ENCODE results near the gene NOP16.
"Not testable (repeated sequence)": the region's sequence is repeated elsewhere in the genome, so short reads cannot be mapped to it uniquely, and the experiment has no call there.

NOP16 gene

GRCh38 chr5:176409765-176410164 lies 21.4 kb upstream of the NOP16 start:
- Histone ChIP-seq H3K4me3 (ENCODE audit: low read depth, low read length) (no peak overlapping the region), H2AFZ (ENCODE audit: low read length, unreplicated experiment) (no peak overlapping the region), H3K27ac (ENCODE audit: low read depth, low read length) (no peak overlapping the region), H3K27me3 (ENCODE audit: insufficient read depth, low read length) (no peaks in the 10 kb centered on the region), H3K79me2 (ENCODE audit: control insufficient read depth, insufficient read depth, low read length, unreplicated experiment) (peaks cover 11% of the 10 kb centered on the region), H3K36me3 (ENCODE audit: insufficient read depth, low read length) (peaks cover 7% of the 10 kb centered on the region; the same call in 1 of the 2 replicates), H3K4me1 (ENCODE audit: control insufficient read depth, insufficient read depth, low read length, unreplicated experiment) (peaks cover 30% of the 10 kb centered on the region)

GRCh38 chr5:176408590-176408989 lies 20.2 kb upstream of the NOP16 start:
- H3K4me1 ChIP-seq (ENCODE audit: control insufficient read depth, insufficient read depth, low read length, unreplicated experiment) = peaks cover 20% of the 10 kb centered on the region
- H3K79me2 ChIP-seq (ENCODE audit: control insufficient read depth, insufficient read depth, low read length, unreplicated experiment) = peaks cover 8% of the 10 kb centered on the region
- peaks cover 7% of the 10 kb centered on the region; the same call in 1 of the 2 replicates for H3K36me3 ChIP-seq (ENCODE audit: insufficient read depth, low read length)
- H3K4me3 ChIP-seq (ENCODE audit: low read depth, low read length) = no peak overlapping the region
- H3K27ac ChIP-seq (ENCODE audit: low read depth, low read length) = no peak overlapping the region
- H2AFZ ChIP-seq (ENCODE audit: low read length, unreplicated experiment) = no peak overlapping the region
- H3K27me3 ChIP-seq (ENCODE audit: insufficient read depth, low read length) = no peaks in the 10 kb centered on the region

GRCh38 chr5:176408252-176408573 lies 19.8 kb upstream of the NOP16 start:
- H3K27ac ChIP-seq (ENCODE audit: low read depth, low read length); H3K79me2 ChIP-seq (ENCODE audit: control insufficient read depth, insufficient read depth, low read length, unreplicated experiment); H2AFZ ChIP-seq (ENCODE audit: low read length, unreplicated experiment); H3K4me3 ChIP-seq (ENCODE audit: low read depth, low read length); H3K36me3 ChIP-seq (ENCODE audit: insufficient read depth, low read length); H3K27me3 ChIP-seq (ENCODE audit: insufficient read depth, low read length): not testable (repeated sequence)
- H3K4me1 ChIP-seq (ENCODE audit: control insufficient read depth, insufficient read depth, low read length, unreplicated experiment) = peaks cover 18% of the 10 kb centered on the region

- Histone ChIP-seq H3K79me2 (ENCODE audit: control insufficient read depth, insufficient read depth, low read length, unreplicated experiment) (peaks cover 2% of the 10 kb centered on the region), H3K4me3 (ENCODE audit: low read depth, low read length) (no peak overlapping the region), H3K27ac (ENCODE audit: low read depth, low read length) (no peak overlapping the region), H3K27me3 (ENCODE audit: insufficient read depth, low read length) (no peaks in the 10 kb centered on the region), H2AFZ (ENCODE audit: low read length, unreplicated experiment) (no peak overlapping the region), H3K36me3 (ENCODE audit: insufficient read depth, low read length) (peaks cover 7% of the 10 kb centered on the region; the same call in 1 of the 2 replicates), H3K4me1 (ENCODE audit: control insufficient read depth, insufficient read depth, low read length, unreplicated experiment) (peaks cover 17% of the 10 kb centered on the region)
Observed at GRCh38 chr5:176407456-176408251, 19.3 kb upstream of the NOP16 start.

- Histone ChIP-seq H3K79me2 (ENCODE audit: control insufficient read depth, insufficient read depth, low read length, unreplicated experiment) (no peaks in the 10 kb centered on the region), H3K36me3 (ENCODE audit: insufficient read depth, low read length) (peaks cover 7% of the 10 kb centered on the region; the same call in 1 of the 2 replicates), H2AFZ (ENCODE audit: low read length, unreplicated experiment) (no peak overlapping the region), H3K4me3 (ENCODE audit: low read depth, low read length) (no peak overlapping the region), H3K27me3 (ENCODE audit: insufficient read depth, low read length) (no peaks in the 10 kb centered on the region), H3K27ac (ENCODE audit: low read depth, low read length) (no peak overlapping the region), H3K4me1 (ENCODE audit: control insufficient read depth, insufficient read depth, low read length, unreplicated experiment) (peaks cover 8% of the 10 kb centered on the region)
Observed at GRCh38 chr5:176406436-176407052, 18.1 kb upstream of the NOP16 start.

GRCh38 chr5:176405656-176406435 lies 17.4 kb upstream of the NOP16 start:
- no peak overlapping the region for H3K27ac ChIP-seq (ENCODE audit: low read depth, low read length)
- H3K79me2 ChIP-seq (ENCODE audit: control insufficient read depth, insufficient read depth, low read length, unreplicated experiment) = no peaks in the 10 kb centered on the region
- no peak overlapping the region for H3K4me3 ChIP-seq (ENCODE audit: low read depth, low read length)
- H2AFZ ChIP-seq (ENCODE audit: low read length, unreplicated experiment) = no peak overlapping the region
- no peaks in the 10 kb centered on the region for H3K27me3 ChIP-seq (ENCODE audit: insufficient read depth, low read length)
- peaks cover 7% of the 10 kb centered on the region; the same call in 1 of the 2 replicates for H3K36me3 ChIP-seq (ENCODE audit: insufficient read depth, low read length)
- peaks cover 1% of the 10 kb centered on the region for H3K4me1 ChIP-seq (ENCODE audit: control insufficient read depth, insufficient read depth, low read length, unreplicated experiment)

GRCh38 chr5:176401281-176402205 lies 13.1 kb upstream of the NOP16 start:
- H3K36me3 ChIP-seq (ENCODE audit: insufficient read depth, low read length) = no peaks in the 10 kb centered on the region
- no peak overlapping the region for H3K4me3 ChIP-seq (ENCODE audit: low read depth, low read length)
- H3K27me3 ChIP-seq (ENCODE audit: insufficient read depth, low read length) = no peaks in the 10 kb centered on the region
- H2AFZ ChIP-seq (ENCODE audit: low read length, unreplicated experiment) = no peak overlapping the region
- no peak overlapping the region for H3K27ac ChIP-seq (ENCODE audit: low read depth, low read length)
- no peaks in the 10 kb centered on the region for H3K4me1 ChIP-seq (ENCODE audit: control insufficient read depth, insufficient read depth, low read length, unreplicated experiment)
- no peaks in the 10 kb centered on the region for H3K79me2 ChIP-seq (ENCODE audit: control insufficient read depth, insufficient read depth, low read length, unreplicated experiment)

GRCh38 chr5:176400382-176401156 lies 12.2 kb upstream of the NOP16 start:
- Histone ChIP-seq H2AFZ (ENCODE audit: low read length, unreplicated experiment) (no peak overlapping the region), H3K4me1 (ENCODE audit: control insufficient read depth, insufficient read depth, low read length, unreplicated experiment) (no peaks in the 10 kb centered on the region), H3K4me3 (ENCODE audit: low read depth, low read length) (no peak overlapping the region), H3K36me3 (ENCODE audit: insufficient read depth, low read length) (no peaks in the 10 kb centered on the region), H3K27me3 (ENCODE audit: insufficient read depth, low read length) (no peaks in the 10 kb centered on the region), H3K79me2 (ENCODE audit: control insufficient read depth, insufficient read depth, low read length, unreplicated experiment) (no peaks in the 10 kb centered on the region), H3K27ac (ENCODE audit: low read depth, low read length) (no peak overlapping the region)

GRCh38 chr5:176397736-176398420 lies 9.5 kb upstream of the NOP16 start:
- H3K4me3 ChIP-seq (ENCODE audit: low read depth, low read length) = no peak overlapping the region
- no peaks in the 10 kb centered on the region for H3K4me1 ChIP-seq (ENCODE audit: control insufficient read depth, insufficient read depth, low read length, unreplicated experiment)
- H3K79me2 ChIP-seq (ENCODE audit: control insufficient read depth, insufficient read depth, low read length, unreplicated experiment) = no peaks in the 10 kb centered on the region
- no peaks in the 10 kb centered on the region for H3K36me3 ChIP-seq (ENCODE audit: insufficient read depth, low read length)
- no peak overlapping the region for H2AFZ ChIP-seq (ENCODE audit: low read length, unreplicated experiment)
- H3K27ac ChIP-seq (ENCODE audit: low read depth, low read length) = no peak overlapping the region
- H3K27me3 ChIP-seq (ENCODE audit: insufficient read depth, low read length) = no peaks in the 10 kb centered on the region

Measured in ACC112 (cell line).